Panc1 (cell line): ENCODE data around the gene MPC1.

Source experiments
- POLR2AphosphoS5 ChIP-seq: IDR thresholded peaks from 2 replicates; pipeline ENCODE4 v1.6.1; 2012; ENCODE audit warnings: mild to moderate bottlenecking, low read depth, low read length, moderate library complexity
- TF ChIP-seq, protein P1 (sequence below): fragments of 450-650 bp; IDR thresholded peaks from 2 replicates; pipeline ENCODE4 v1.5.1; 2017; ENCODE audit warnings: mild to moderate bottlenecking

- TF ChIP-seq, protein P1, sequence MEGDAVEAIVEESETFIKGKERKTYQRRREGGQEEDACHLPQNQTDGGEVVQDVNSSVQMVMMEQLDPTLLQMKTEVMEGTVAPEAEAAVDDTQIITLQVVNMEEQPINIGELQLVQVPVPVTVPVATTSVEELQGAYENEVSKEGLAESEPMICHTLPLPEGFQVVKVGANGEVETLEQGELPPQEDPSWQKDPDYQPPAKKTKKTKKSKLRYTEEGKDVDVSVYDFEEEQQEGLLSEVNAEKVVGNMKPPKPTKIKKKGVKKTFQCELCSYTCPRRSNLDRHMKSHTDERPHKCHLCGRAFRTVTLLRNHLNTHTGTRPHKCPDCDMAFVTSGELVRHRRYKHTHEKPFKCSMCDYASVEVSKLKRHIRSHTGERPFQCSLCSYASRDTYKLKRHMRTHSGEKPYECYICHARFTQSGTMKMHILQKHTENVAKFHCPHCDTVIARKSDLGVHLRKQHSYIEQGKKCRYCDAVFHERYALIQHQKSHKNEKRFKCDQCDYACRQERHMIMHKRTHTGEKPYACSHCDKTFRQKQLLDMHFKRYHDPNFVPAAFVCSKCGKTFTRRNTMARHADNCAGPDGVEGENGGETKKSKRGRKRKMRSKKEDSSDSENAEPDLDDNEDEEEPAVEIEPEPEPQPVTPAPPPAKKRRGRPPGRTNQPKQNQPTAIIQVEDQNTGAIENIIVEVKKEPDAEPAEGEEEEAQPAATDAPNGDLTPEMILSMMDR = no peak
- no peak for TF ChIP-seq POLR2AphosphoS5
Measured at GRCh38 chr6:166335378-166336302, 47.1 kb downstream of the MPC1 start.
